Stimulated activated CD4-positive, alpha-beta T cell treated with anti-CD3 and anti-CD28 coated beads, Interleukin-1b, Interleukin-23, amount 100 ng/mL, for 24 hours (primary cell): ENCODE data around the gene TMEM98.
"Not testable (repeated sequence)": the region's sequence is repeated elsewhere in the genome, so short reads cannot be mapped to it uniquely, and the experiment has no call there.

ENCODE experiments used
- DNase-seq, 4 experiments: peaks; one replicate each; pipeline ENCODE4 v3.0.0-alpha.2; 2020; ENCODE audit warnings: low read depth in 4 of 4, low spot score in 1 of 4

Gene TMEM98

GRCh38 chr17:32927724-32928585, at the start of gene TMEM98:
Gene TMEM98, plus strand, starts transcription at chr17:32928153. Its CDS starts 3,376 bp downstream, at chr17:32931529.
- DNase-seq: no peak

- no peak for DNase-seq
Measured at GRCh38 chr17:32878211-32878610, 49.7 kb upstream of the TMEM98 start.

- no peak for DNase-seq
Measured at GRCh38 chr17:32879134-32879533, 48.8 kb upstream of the TMEM98 start.

GRCh38 chr17:32880671-32881453, 47.1 kb upstream of the TMEM98 start:
- DNase-seq: no peak

- no peak for DNase-seq
Measured at GRCh38 chr17:32882029-32882428, 45.9 kb upstream of the TMEM98 start.

- DNase-seq: peak in 1 of 4 experiments; percentile 16
Measured at GRCh38 chr17:32882734-32883133, 45.2 kb upstream of the TMEM98 start.

- DNase-seq: not testable (repeated sequence)
Measured at GRCh38 chr17:32886951-32887350, 41.0 kb upstream of the TMEM98 start.

GRCh38 chr17:32887410-32887809, 40.5 kb upstream of the TMEM98 start:
- DNase-seq: not testable (repeated sequence)

GRCh38 chr17:32894245-32894644, 33.7 kb upstream of the TMEM98 start:
- no peak for DNase-seq

- DNase-seq: no peak
Measured at GRCh38 chr17:32896647-32897258, 31.2 kb upstream of the TMEM98 start.

GRCh38 chr17:32899236-32900013, 28.5 kb upstream of the TMEM98 start:
- no peak for DNase-seq

- DNase-seq: no peak
Measured at GRCh38 chr17:32901743-32902142, 26.2 kb upstream of the TMEM98 start.

GRCh38 chr17:32903774-32904673, 23.9 kb upstream of the TMEM98 start:
- no peak for DNase-seq

- DNase-seq: no peak
Measured at GRCh38 chr17:32904891-32905290, 23.1 kb upstream of the TMEM98 start.

- no peak for DNase-seq
Measured at GRCh38 chr17:32907583-32907982, 20.4 kb upstream of the TMEM98 start.

GRCh38 chr17:32909787-32910369, 18.1 kb upstream of the TMEM98 start:
- DNase-seq: peak in 3 of 4 experiments; percentile 7 to 44 (median 22)

- no peak for DNase-seq
Measured at GRCh38 chr17:32910769-32911168, 17.2 kb upstream of the TMEM98 start.

- DNase-seq: no peak
Measured at GRCh38 chr17:32912218-32912897, 15.6 kb upstream of the TMEM98 start.

GRCh38 chr17:32913593-32913992, 14.4 kb upstream of the TMEM98 start:
- DNase-seq: no peak
